Suprapubic skin (tissue), 4 donors: ENCODE data around the gene MAST4. TPM values are rescaled to one million over a fixed set of nuclear protein-coding genes. Genes with fewer than 3 reads are reported as not detected.

Experiments
- DNase-seq, 2 donors: peaks; one replicate each; pipeline ENCODE4 v3.0.0-alpha.2; 2019; ENCODE audit warnings: low spot score in 2 of 2
- H3K27ac ChIP-seq: fragments of 200-600 bp; sonication (generic); one replicate; pipeline ENCODE4 v1.5.1; 2019
- H3K27me3 ChIP-seq: fragments of 200-600 bp; sonication (generic); one replicate; pipeline ENCODE4 v1.5.1; 2019
- H3K36me3 ChIP-seq: fragments of 200-600 bp; sonication (generic); one replicate; pipeline ENCODE4 v1.5.1; 2019
- H3K4me1 ChIP-seq: fragments of 200-600 bp; sonication (generic); one replicate; pipeline ENCODE4 v1.5.1; 2019
- H3K4me3 ChIP-seq: fragments of 200-600 bp; sonication (generic); one replicate; pipeline ENCODE4 v1.5.1; 2019; ENCODE audit warnings: mild to moderate bottlenecking
- H3K9me3 ChIP-seq: fragments of 200-600 bp; sonication (generic); one replicate; pipeline ENCODE4 v1.5.1; 2019
- CTCF ChIP-seq, 2 donors: fragments of 200-600 bp in 1 of 2; fragments of 450-650 bp in 1 of 2; sonication (generic) in 1 of 2; IDR thresholded peaks; one replicate each; pipeline ENCODE4 v1.5.1; 2016 to 2019; ENCODE audit warnings: antibody characterized with exemption in 2 of 2, mild to moderate bottlenecking in 1 of 2, moderate library complexity in 1 of 2
- EP300 ChIP-seq: sonication (generic); formaldehyde crosslinking; IDR thresholded peaks from one replicate; pipeline ENCODE4 v1.6.1; 2017; ENCODE audit warnings: antibody characterized with exemption
- POLR2A ChIP-seq, 2 donors: fragments of 450-650 bp; IDR thresholded peaks; one replicate each; pipeline ENCODE4 v1.6.1; 2017; ENCODE audit warnings: antibody characterized with exemption in 2 of 2, mild to moderate bottlenecking in 2 of 2, moderate library complexity in 2 of 2
- POLR2AphosphoS5 ChIP-seq, 3 donors: sonication (generic); formaldehyde crosslinking; IDR thresholded peaks; one replicate each; pipeline ENCODE4 v1.6.1; 2017; ENCODE audit warnings: antibody characterized with exemption in 3 of 3
- WGBS: methylation state at CpG from one replicate; pipeline ENCODE4 v1.1.5; 2018; 5-methylcytosine and 5-hydroxymethylcytosine counted together
- total RNA-seq, 4 donors: library from RNA; depleted of rRNA; stranded (reverse); fragments of >200 nt; gene quantifications; one replicate each; pipeline ENCODE4 v1.1.0, GENCODE V29; 2016

Gene MAST4
- total RNA-seq, 4 donors from 2014 or later, result 79.2 to 144 (median 98.1) TPM

GRCh38 chr5:66713998-66714397 lies 117.8 kb downstream of the MAST4 start:
- DNase-seq, result no peak
- TF ChIP-seq EP300 (no peak), POLR2A (IDR thresholded peaks at IDR 0.05) (no peak), POLR2AphosphoS5 (IDR thresholded peaks at IDR 0.05) (no peak), CTCF (IDR thresholded peaks at IDR 0.05) (no peak)
- H3K27ac ChIP-seq, result no peak overlapping the region
- no peaks in the 10 kb centered on the region for H3K27me3 ChIP-seq
- 82% methylated on average over 3 of the region's 3 CpGs for WGBS
- H3K36me3 ChIP-seq, result no peaks in the 10 kb centered on the region
- no peak overlapping the region for H3K4me3 ChIP-seq
- no peaks in the 10 kb centered on the region for H3K9me3 ChIP-seq
- peaks cover 16% of the 10 kb centered on the region for H3K4me1 ChIP-seq

- Histone ChIP-seq H3K4me3 (no peak overlapping the region), H3K36me3 (no peaks in the 10 kb centered on the region), H3K4me1 (peaks cover 16% of the 10 kb centered on the region), H3K27ac (no peak overlapping the region), H3K9me3 (no peaks in the 10 kb centered on the region), H3K27me3 (no peaks in the 10 kb centered on the region)
- TF ChIP-seq EP300 (no peak), POLR2AphosphoS5 (IDR thresholded peaks at IDR 0.05) (no peak), POLR2A (IDR thresholded peaks at IDR 0.05) (no peak), CTCF (IDR thresholded peaks at IDR 0.05) (no peak)
- WGBS, result 21% methylated on average over 6 of the region's 6 CpGs
- DNase-seq, result no peak
These were observed 121.5 kb downstream of the MAST4 start for GRCh38 chr5:66717455-66718373.

GRCh38 chr5:66718374-66719002 lies 122.3 kb downstream of the MAST4 start:
- no peak overlapping the region for H3K27ac ChIP-seq
- no peak for DNase-seq
- no peaks in the 10 kb centered on the region for H3K27me3 ChIP-seq
- no peaks in the 10 kb centered on the region for H3K9me3 ChIP-seq
- no peak overlapping the region for H3K4me3 ChIP-seq
- TF ChIP-seq POLR2AphosphoS5 (IDR thresholded peaks at IDR 0.05) (no peak), EP300 (no peak), POLR2A (IDR thresholded peaks at IDR 0.05) (no peak), CTCF (IDR thresholded peaks at IDR 0.05) (no peak)
- H3K4me1 ChIP-seq, result peaks cover 16% of the 10 kb centered on the region
- 48% methylated on average over 7 of the region's 7 CpGs for WGBS
- H3K36me3 ChIP-seq, result no peaks in the 10 kb centered on the region

GRCh38 chr5:66720780-66721179 lies 124.6 kb downstream of the MAST4 start:
- TF ChIP-seq POLR2A (IDR thresholded peaks at IDR 0.05) (no peak), CTCF (IDR thresholded peaks at IDR 0.05) (no peak), POLR2AphosphoS5 (IDR thresholded peaks at IDR 0.05) (no peak), EP300 (no peak)
- H3K4me1 ChIP-seq, result peaks cover 16% of the 10 kb centered on the region
- no peaks in the 10 kb centered on the region for H3K36me3 ChIP-seq
- WGBS, result 71% methylated on average over 5 of the region's 5 CpGs
- H3K4me3 ChIP-seq, result no peak overlapping the region
- H3K9me3 ChIP-seq, result no peaks in the 10 kb centered on the region
- H3K27ac ChIP-seq, result no peak overlapping the region
- H3K27me3 ChIP-seq, result no peaks in the 10 kb centered on the region
- no peak for DNase-seq

GRCh38 chr5:66722686-66723085 lies 126.5 kb downstream of the MAST4 start:
- Histone ChIP-seq H3K36me3 (no peaks in the 10 kb centered on the region), H3K27me3 (no peaks in the 10 kb centered on the region), H3K9me3 (no peaks in the 10 kb centered on the region), H3K4me3 (no peak overlapping the region), H3K27ac (no peak overlapping the region), H3K4me1 (peaks cover 13% of the 10 kb centered on the region)
- WGBS, result 66% methylated on average over 4 of the region's 4 CpGs
- DNase-seq, result no peak
- TF ChIP-seq EP300 (no peak), POLR2A (IDR thresholded peaks at IDR 0.05) (no peak), POLR2AphosphoS5 (IDR thresholded peaks at IDR 0.05) (no peak), CTCF (IDR thresholded peaks at IDR 0.05) (no peak)
